GM20000 (cell line): ENCODE measurements around the gene LRRFIP1.

Experiments
- DNase-seq: peaks from one replicate; pipeline ENCODE4 v3.0.0; 2012; ENCODE audit warnings: low spot score
- CTCF ChIP-seq: IDR thresholded peaks from 2 replicates; pipeline ENCODE4 v1.5.1; 2012; ENCODE audit warnings: mild to moderate bottlenecking, control low read depth; ENCODE audit errors: extremely low read depth, missing control alignments

Gene LRRFIP1

GRCh38 chr2:237799060-237799428 lies 171.7 kb downstream of the LRRFIP1 start:
- no peak for DNase-seq
- no peak for TF ChIP-seq CTCF

- TF ChIP-seq CTCF = no peak
- no peak for DNase-seq
Observed at GRCh38 chr2:237801466-237801865, 174.1 kb downstream of the LRRFIP1 start.

GRCh38 chr2:237806334-237806733 lies 178.9 kb downstream of the LRRFIP1 start:
- no peak for DNase-seq
- no peak for TF ChIP-seq CTCF

GRCh38 chr2:237815637-237816036 lies 188.2 kb downstream of the LRRFIP1 start:
- TF ChIP-seq CTCF = no peak
- DNase-seq = no peak

GRCh38 chr2:237816531-237816930 lies 189.1 kb downstream of the LRRFIP1 start:
- TF ChIP-seq CTCF = no peak
- no peak for DNase-seq

GRCh38 chr2:237818066-237818473 lies 190.7 kb downstream of the LRRFIP1 start:
- TF ChIP-seq CTCF = no peak
- DNase-seq = no peak

- no peak for TF ChIP-seq CTCF
- no peak for DNase-seq
Observed at GRCh38 chr2:237819231-237819630, 191.8 kb downstream of the LRRFIP1 start.

GRCh38 chr2:237820421-237820820 lies 193.0 kb downstream of the LRRFIP1 start:
- DNase-seq = no peak
- TF ChIP-seq CTCF = no peak
